Mesenchymal stem cell (in vitro differentiated cells and primary cell): ENCODE measurements around the gene ZNF747.
"Not testable (repeated sequence)": the region's sequence is repeated elsewhere in the genome, so short reads cannot be mapped to it uniquely, and the experiment has no call there.

Experiments
- DNase-seq: peaks from one replicate; pipeline ENCODE4 v3.0.0-alpha.2; 2013
- H2AFZ ChIP-seq: one replicate; pipeline ENCODE4 v1.6.1; 2013; ENCODE audit warnings: low read depth, mild to moderate bottlenecking, control low read depth, inconsistent platforms, low read length, moderate library complexity
- H2AK5ac ChIP-seq: 2 replicates; pipeline ENCODE4 v1.6.1; 2013; ENCODE audit warnings: low read length, moderate library complexity, mild to moderate bottlenecking, inconsistent platforms; ENCODE audit not compliant: severe bottlenecking
- H2BK120ac ChIP-seq: one replicate; pipeline ENCODE4 v1.6.1; 2013; ENCODE audit warnings: low read depth, mild to moderate bottlenecking, inconsistent platforms, low read length, moderate library complexity
- H2BK12ac ChIP-seq, 2 experiments: one replicate each; pipeline ENCODE4 v1.6.1; 2013; ENCODE audit warnings: inconsistent platforms in 2 of 2, low read length in 2 of 2, mild to moderate bottlenecking in 2 of 2, moderate library complexity in 2 of 2, control low read depth in 1 of 2
- H2BK15ac ChIP-seq: one replicate; pipeline ENCODE4 v1.6.1; 2013; ENCODE audit warnings: mild to moderate bottlenecking, low read depth, inconsistent platforms; ENCODE audit not compliant: poor library complexity, severe bottlenecking
- H2BK5ac ChIP-seq: 2 replicates; pipeline ENCODE4 v1.6.1; 2013; ENCODE audit warnings: low read depth, mild to moderate bottlenecking, low read length, control low read depth, inconsistent platforms; ENCODE audit not compliant: poor library complexity, severe bottlenecking
- H3K14ac ChIP-seq, 2 experiments: one replicate each; pipeline ENCODE4 v1.6.1; 2013; ENCODE audit warnings: inconsistent platforms in 2 of 2, low read length in 2 of 2, control low read depth in 1 of 2, mild to moderate bottlenecking in 1 of 2, moderate library complexity in 1 of 2
- H3K18ac ChIP-seq, 2 experiments: one replicate each; pipeline ENCODE4 v1.6.1; 2013; ENCODE audit warnings: inconsistent platforms in 2 of 2, low read length in 2 of 2, control low read depth in 1 of 2, low read depth in 1 of 2, mild to moderate bottlenecking in 1 of 2
- H3K23ac ChIP-seq, 2 experiments: one replicate each; pipeline ENCODE4 v1.6.1; 2013; ENCODE audit warnings: inconsistent platforms in 2 of 2, low read length in 2 of 2, mild to moderate bottlenecking in 2 of 2, moderate library complexity in 2 of 2, control low read depth in 1 of 2
- H3K27ac ChIP-seq: 2 replicates; pipeline ENCODE4 v1.5.1; 2013; ENCODE audit warnings: mild to moderate bottlenecking, moderate library complexity, low read length, control low read depth, inconsistent platforms; ENCODE audit not compliant: poor library complexity, severe bottlenecking
- H3K27me3 ChIP-seq, 2 experiments: 2 replicates each; pipeline versions ENCODE4 v1.6.1 to v1.7.0; 2013; ENCODE audit warnings: low read length in 2 of 2, mild to moderate bottlenecking in 2 of 2, moderate library complexity in 2 of 2, control low read depth in 1 of 2, inconsistent platforms in 1 of 2; ENCODE audit not compliant: control insufficient read depth in 1 of 2, insufficient read depth in 1 of 2
- H3K36me3 ChIP-seq, 2 experiments: 2 replicates each; pipeline versions ENCODE4 v1.6.1 to v1.7.0; 2013; ENCODE audit warnings: low read length in 2 of 2, control low read depth in 1 of 2, inconsistent platforms in 1 of 2, low read depth in 1 of 2, mild to moderate bottlenecking in 1 of 2; ENCODE audit not compliant: insufficient read depth in 2 of 2, control insufficient read depth in 1 of 2
- H3K4ac ChIP-seq, 2 experiments: one replicate each; pipeline ENCODE4 v1.6.1; 2013; ENCODE audit warnings: inconsistent platforms in 2 of 2, low read length in 2 of 2, mild to moderate bottlenecking in 2 of 2, moderate library complexity in 2 of 2, control low read depth in 1 of 2, low read depth in 1 of 2
- H3K4me1 ChIP-seq: 2 replicates; pipeline ENCODE4 v1.6.1; 2013; ENCODE audit warnings: low read depth, low read length, control low read depth; ENCODE audit not compliant: control insufficient read depth, insufficient read depth
- H3K4me2 ChIP-seq: 2 replicates; pipeline ENCODE4 v1.6.1; 2013; ENCODE audit warnings: low read length, mild to moderate bottlenecking, inconsistent platforms; ENCODE audit not compliant: poor library complexity, severe bottlenecking
- H3K4me3 ChIP-seq, 2 experiments: 2 replicates each; pipeline versions ENCODE4 v1.5.1 to v1.7.0; 2013; ENCODE audit warnings: low read length in 2 of 2, mild to moderate bottlenecking in 2 of 2, control low read depth in 1 of 2, low read depth in 1 of 2; ENCODE audit not compliant: insufficient read depth in 1 of 2
- H3K79me1 ChIP-seq: replicated peaks from 2 replicates; pipeline ENCODE4 v1.6.1; 2013; ENCODE audit warnings: mild to moderate bottlenecking, control low read depth, low read length, inconsistent platforms; ENCODE audit not compliant: poor library complexity, severe bottlenecking
- H3K9ac ChIP-seq: 2 replicates; pipeline ENCODE4 v1.7.0; 2013; ENCODE audit warnings: mild to moderate bottlenecking, low read length, moderate library complexity
- H3K9me3 ChIP-seq: 2 replicates; pipeline ENCODE4 v1.7.0; 2013; ENCODE audit warnings: mild to moderate bottlenecking, low read length; ENCODE audit not compliant: control insufficient read depth
- H4K8ac ChIP-seq: one replicate; pipeline ENCODE4 v1.6.1; 2013; ENCODE audit warnings: inconsistent platforms, mild to moderate bottlenecking, low read length, moderate library complexity
- H4K91ac ChIP-seq: one replicate; pipeline ENCODE4 v1.6.1; 2013; ENCODE audit warnings: mild to moderate bottlenecking, low read length, inconsistent platforms
- WGBS: methylation state at CpG from one replicate; pipeline ENCODE4 v1.1.7; 2013; ENCODE audit warnings: mixed read lengths; 5-methylcytosine and 5-hydroxymethylcytosine counted together

ZNF747 gene

DNA sequence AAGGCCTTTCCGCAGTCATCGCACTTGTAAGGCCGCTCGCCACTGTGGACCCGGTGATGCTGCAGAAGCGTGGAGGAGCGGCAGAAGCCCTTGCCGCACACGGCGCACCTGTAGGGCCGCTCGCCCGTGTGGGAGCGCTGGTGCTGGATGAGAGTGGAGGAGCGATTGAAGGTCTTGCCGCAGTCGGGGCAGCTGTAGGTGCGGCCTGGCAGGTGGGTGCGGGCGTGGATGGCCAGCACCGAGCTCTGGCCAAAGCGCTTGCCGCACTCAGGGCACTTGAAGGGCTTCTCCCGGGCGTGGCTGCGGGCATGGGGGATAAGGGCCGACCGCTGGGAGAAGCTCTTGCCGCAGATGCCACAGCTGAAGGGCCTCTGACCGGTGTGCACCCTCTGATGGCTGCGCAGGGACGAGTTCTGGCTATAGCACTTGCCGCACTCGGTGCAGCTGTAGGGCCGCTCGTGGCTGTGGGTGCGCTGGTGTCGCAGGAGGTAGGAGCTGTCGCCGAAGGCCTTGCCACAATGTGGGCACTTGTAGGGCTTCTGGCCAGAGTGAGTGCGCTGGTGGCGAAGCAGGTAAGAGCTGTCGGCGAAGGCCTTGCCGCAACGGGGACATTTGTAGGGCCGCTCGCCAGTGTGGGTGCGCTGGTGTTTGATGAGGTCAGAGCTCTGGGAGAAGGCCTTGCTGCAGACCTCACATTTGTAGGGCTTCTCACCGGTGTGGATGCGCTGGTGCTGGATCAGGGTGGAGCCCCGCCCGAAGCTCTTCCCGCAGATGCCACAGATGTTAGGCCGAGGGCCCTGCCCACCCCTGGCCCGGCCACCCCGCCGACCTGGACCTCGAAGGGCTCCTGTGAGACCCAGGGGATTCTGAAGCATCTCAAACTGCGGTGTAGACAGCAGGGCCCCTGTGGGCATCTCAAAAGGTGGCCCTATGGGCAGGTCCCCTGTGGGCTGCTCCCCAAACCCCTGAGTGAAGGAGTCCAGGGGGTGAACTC is 9.8 kb downstream of the ZNF747 start:
- Histone ChIP-seq H3K79me1 (peaks cover 12% of the 10 kb centered on the region), H3K4ac (no peak overlapping the region), H2BK15ac (peak overlapping the region; percentile 52), H3K14ac (no peak overlapping the region), H4K8ac (no peak overlapping the region), H2AK5ac (no peak overlapping the region), H3K23ac (no peak overlapping the region), H2BK12ac (no peak overlapping the region), H3K9ac (no peak overlapping the region), H3K4me3 (peak overlapping the region in 1 of 2 experiments; percentile 10), H2BK5ac (no peak overlapping the region), H3K4me1 (peaks cover 26% of the 10 kb centered on the region), H3K27me3 (peaks cover 0 to under 1% of the 10 kb centered on the region in 2 experiments), H4K91ac (no peak overlapping the region), H3K27ac (no peak overlapping the region), H2BK120ac (no peak overlapping the region), H3K18ac (no peak overlapping the region), H3K4me2 (no peak overlapping the region), H3K9me3 (no peaks in the 10 kb centered on the region), H3K36me3 (peaks cover 8 to 14% of the 10 kb centered on the region in 2 experiments), H2AFZ (no peak overlapping the region)
- 96% methylated on average over 60 of the region's 60 CpGs for WGBS
- DNase-seq: no peak

DNA sequence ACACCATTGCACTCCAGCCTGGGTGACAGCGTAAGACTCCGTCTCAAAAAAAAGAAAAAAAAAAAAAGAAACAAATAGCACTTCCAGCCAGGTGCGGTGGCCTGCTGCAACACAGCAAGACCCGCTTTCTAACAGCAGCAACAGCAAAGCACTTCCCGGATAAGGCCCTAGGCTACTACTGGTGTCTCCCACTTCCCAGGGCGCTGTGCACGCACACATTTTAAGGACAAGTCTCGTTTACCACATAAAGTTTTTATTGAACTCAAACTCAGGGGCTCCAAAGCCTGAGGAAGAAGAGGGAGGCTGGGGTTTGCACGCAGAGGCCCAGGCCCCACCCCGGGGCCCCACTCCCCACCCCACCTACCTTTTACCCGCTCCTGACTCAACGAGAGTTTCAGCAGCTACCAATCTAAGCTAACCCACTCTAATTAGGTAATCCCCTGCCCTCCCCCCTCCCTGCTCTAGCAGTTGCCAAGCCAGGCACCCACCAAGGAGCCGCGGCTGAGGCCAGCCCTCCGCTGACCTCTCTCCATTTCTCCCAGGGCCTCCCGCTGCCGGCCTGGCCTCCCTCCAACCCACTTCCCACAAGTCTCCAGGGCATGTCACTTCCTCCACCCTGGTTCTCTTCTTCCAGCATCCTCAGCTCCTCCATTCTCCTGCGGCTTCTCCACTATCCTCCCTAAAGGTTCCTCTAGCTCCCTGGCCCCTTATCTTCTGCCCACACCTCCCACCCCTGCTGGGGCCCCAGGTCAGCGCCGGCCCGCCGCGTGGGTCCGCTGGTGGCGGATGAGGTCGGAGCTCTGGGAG is 10.7 kb downstream of the ZNF747 start:
- no peak overlapping the region for H3K14ac ChIP-seq
- no peak overlapping the region for H2BK5ac ChIP-seq
- no peak overlapping the region for H2BK15ac ChIP-seq
- no peak overlapping the region for H3K18ac ChIP-seq
- H2AFZ ChIP-seq: no peak overlapping the region
- H3K4ac ChIP-seq: no peak overlapping the region
- no peak overlapping the region for H4K8ac ChIP-seq
- 94% methylated on average over 25 of the region's 26 CpGs for WGBS
- H3K4me3 ChIP-seq: no peak overlapping the region
- no peaks in the 10 kb centered on the region for H3K9me3 ChIP-seq
- H2BK12ac ChIP-seq: no peak overlapping the region
- peaks cover 8 to 14% of the 10 kb centered on the region in 2 experiments for H3K36me3 ChIP-seq
- H2AK5ac ChIP-seq: no peak overlapping the region
- H3K23ac ChIP-seq: no peak overlapping the region
- no peak overlapping the region for H3K9ac ChIP-seq
- H3K4me2 ChIP-seq: no peak overlapping the region
- no peak overlapping the region for H4K91ac ChIP-seq
- peaks cover 26% of the 10 kb centered on the region for H3K4me1 ChIP-seq
- H3K79me1 ChIP-seq: peaks cover 12% of the 10 kb centered on the region
- no peak for DNase-seq
- peaks cover 0 to 9% of the 10 kb centered on the region in 2 experiments for H3K27me3 ChIP-seq
- no peak overlapping the region for H3K27ac ChIP-seq
- no peak overlapping the region for H2BK120ac ChIP-seq

DNA sequence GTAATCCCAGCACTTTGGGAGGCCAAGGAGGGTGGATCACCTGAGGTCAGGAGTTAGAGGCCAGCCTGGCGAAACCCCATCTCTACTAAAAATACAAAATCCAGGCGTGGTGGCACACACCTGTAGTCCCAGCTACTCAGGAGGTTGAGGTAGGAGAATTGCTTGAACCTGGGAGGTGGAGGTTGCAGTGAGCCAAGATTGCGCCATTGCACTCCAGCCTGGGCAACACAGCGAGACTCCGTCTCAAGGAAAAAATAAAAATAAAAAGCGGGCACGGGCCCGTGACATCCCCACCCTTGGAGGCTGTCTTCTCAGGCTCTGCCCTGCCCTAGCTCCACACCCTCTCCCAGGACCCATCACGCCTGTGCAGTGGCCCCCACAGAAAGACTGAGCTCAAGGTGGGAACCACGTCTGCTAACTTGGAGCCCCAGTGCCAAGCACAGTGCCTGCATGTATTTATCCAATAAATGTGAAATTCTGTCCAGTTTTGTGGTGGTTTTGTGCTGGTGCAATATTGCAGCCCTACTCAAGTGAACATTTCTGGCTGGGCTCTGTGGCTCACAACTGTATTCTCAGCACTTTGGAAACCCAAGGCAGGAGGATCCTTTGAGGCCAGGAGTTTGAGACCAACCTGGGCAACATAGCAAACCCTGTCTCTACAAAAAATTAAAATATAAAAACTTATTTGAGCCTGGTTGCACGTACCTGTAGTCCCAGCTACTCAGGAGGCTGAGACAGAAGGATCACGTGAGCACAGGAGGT is 11.8 kb downstream of the ZNF747 start:
- not testable (repeated sequence) for DNase-seq, H2BK12ac ChIP-seq, H3K9ac ChIP-seq, H3K9me3 ChIP-seq, H2AK5ac ChIP-seq, H2BK15ac ChIP-seq, H3K4ac ChIP-seq, H4K91ac ChIP-seq, H2BK120ac ChIP-seq, H3K4me3 ChIP-seq, H3K23ac ChIP-seq, H3K14ac ChIP-seq, H4K8ac ChIP-seq, H3K27ac ChIP-seq, H2AFZ ChIP-seq, H2BK5ac ChIP-seq, H3K4me2 ChIP-seq, H3K18ac ChIP-seq
- Histone ChIP-seq H3K4me1 (peaks cover 26% of the 10 kb centered on the region), H3K27me3 (peaks cover 0 to 15% of the 10 kb centered on the region in 2 experiments), H3K36me3 (peaks cover 8 to 14% of the 10 kb centered on the region in 2 experiments), H3K79me1 (peaks cover 10% of the 10 kb centered on the region)
- WGBS: 98% methylated on average over 10 of the region's 12 CpGs
